B cell (primary cell): Measurements from ENCODE around the gene PREP. TPM values are rescaled to one million over a fixed set of nuclear protein-coding genes. Genes with fewer than 3 reads are reported as not detected.

Experiments
- ATAC-seq: fragments of 200-7000 bp; cut with Tn5 transposase; one replicate; pipeline ENCODE4 v1.10.0; 2021; ENCODE audit warnings: low read depth, mild to moderate bottlenecking, moderate number of reproducible peaks, moderate library complexity
- CTCF ChIA-PET: fragments of 350-600 bp; sonication (Branson Sonifier 250); formaldehyde crosslinking; loops from one replicate; lab custom pipeline; 2021; ENCODE audit warnings: antibody characterized with exemption, inconsistent platforms; lab: Charles Lee
- POLR2A ChIA-PET: fragments of 350-600 bp; sonication (Branson Sonifier 250); formaldehyde crosslinking; loops from one replicate; lab custom pipeline; 2021; ENCODE audit warnings: antibody characterized with exemption; lab: Charles Lee
- DNase-seq: peaks from one replicate; pipeline ENCODE4 v3.0.0; 2013
- H2AFZ ChIP-seq: 2 replicates; pipeline ENCODE4 v1.6.1; 2012; ENCODE audit warnings: mild to moderate bottlenecking, low read depth, low read length; ENCODE audit not compliant: insufficient read depth, poor library complexity, severe bottlenecking
- H3K27ac ChIP-seq, 2 donors: 1 replicate in 1 of 2; 2 replicates in 1 of 2; pipeline ENCODE4 v1.5.1; 2012 to 2013; ENCODE audit warnings: low read length in 2 of 2, mild to moderate bottlenecking in 2 of 2, moderate library complexity in 1 of 2
- H3K27me3 ChIP-seq, 4 experiments: fragments of 200-600 bp in 1 of 4; sonication (generic) in 1 of 4; replicated peaks in 1 of 4; 1 replicate in 2 of 4; 2 replicates in 2 of 4; pipeline versions ENCODE4 v1.6.1 to v1.7.0; 2013 to 2016; ENCODE audit warnings: low read length in 3 of 4, mild to moderate bottlenecking in 2 of 4, mixed read lengths in 1 of 4, moderate library complexity in 1 of 4; ENCODE audit not compliant: insufficient read depth in 4 of 4, control insufficient read depth in 3 of 4; ENCODE audit errors: control extremely low read depth in 1 of 4
- H3K36me3 ChIP-seq, 2 experiments: replicated peaks in 1 of 2; 1 replicate in 1 of 2; 2 replicates in 1 of 2; pipeline versions ENCODE4 v1.6.1 to v1.7.1; 2013; ENCODE audit warnings: low read length in 1 of 2; ENCODE audit not compliant: insufficient read depth in 2 of 2, control insufficient read depth in 1 of 2; ENCODE audit errors: control extremely low read depth in 1 of 2, extremely low read depth in 1 of 2
- H3K4me1 ChIP-seq, 2 donors: fragments of 200-600 bp in 1 of 2; sonication (generic) in 1 of 2; 1 replicate in 1 of 2; 2 replicates in 1 of 2; pipeline versions ENCODE4 v1.5.1 to v1.6.1; 2013 to 2017; ENCODE audit warnings: low read length in 2 of 2; ENCODE audit not compliant: control insufficient read depth in 2 of 2, insufficient read depth in 2 of 2
- H3K4me2 ChIP-seq: replicated peaks from 2 replicates; pipeline ENCODE3; 2012; ENCODE audit warnings: mild to moderate bottlenecking, low read depth, low read length; ENCODE audit not compliant: poor library complexity, severe bottlenecking
- H3K4me3 ChIP-seq, 5 experiments: fragments of 200-600 bp in 1 of 5; sonication (generic) in 1 of 5; 1 replicate in 3 of 5; 2 replicates in 2 of 5; pipeline versions ENCODE4 v1.5.1 to v1.7.0; 2011 to 2016; ENCODE audit warnings: low read length in 4 of 5, mild to moderate bottlenecking in 4 of 5, low read depth in 2 of 5, control low read depth in 1 of 5, moderate library complexity in 1 of 5; ENCODE audit not compliant: insufficient read depth in 1 of 5; ENCODE audit errors: control extremely low read depth in 1 of 5, extremely low read depth in 1 of 5
- H3K79me2 ChIP-seq: fragments of 200-600 bp; sonication (generic); one replicate; pipeline ENCODE4 v1.6.0; 2016; ENCODE audit warnings: low read length; ENCODE audit not compliant: control insufficient read depth, insufficient read depth
- H3K9ac ChIP-seq: fragments of 200-600 bp; sonication (generic); 2 replicates; pipeline ENCODE4 v1.6.1; 2017; ENCODE audit warnings: mild to moderate bottlenecking, low read length, moderate library complexity
- H3K9me3 ChIP-seq, 3 donors: one replicate each; pipeline versions ENCODE4 v1.6.1 to v1.7.1; 2013; ENCODE audit warnings: low read length in 2 of 3; ENCODE audit not compliant: control insufficient read depth in 2 of 3, insufficient read depth in 1 of 3; ENCODE audit errors: control extremely low read depth in 1 of 3
- H4K20me1 ChIP-seq: 2 replicates; pipeline ENCODE4 v1.6.0; 2012; ENCODE audit warnings: mild to moderate bottlenecking, low read length; ENCODE audit not compliant: insufficient read depth, control insufficient read depth, poor library complexity, severe bottlenecking
- H3K27ac Mint-ChIP-seq: one replicate; pipeline ENCODE4 v1.8.0; 2021; ENCODE audit warnings: mixed read lengths
- H3K27me3 Mint-ChIP-seq: one replicate; pipeline ENCODE4 v1.8.0; 2021; ENCODE audit warnings: mixed read lengths
- H3K4me1 Mint-ChIP-seq: one replicate; pipeline ENCODE4 v1.8.0; 2021; ENCODE audit warnings: mixed read lengths
- H3K4me3 Mint-ChIP-seq: one replicate; pipeline ENCODE4 v1.8.0; 2021; ENCODE audit warnings: mixed read lengths
- H3K9me3 Mint-ChIP-seq: one replicate; pipeline ENCODE4 v1.8.0; 2022; ENCODE audit warnings: mixed read lengths; ENCODE audit not compliant: insufficient read depth
- EZH2 ChIP-seq: IDR thresholded peaks from 2 replicates; pipeline ENCODE4 v1.6.1; 2012; ENCODE audit warnings: borderline replicate concordance, low read depth, mild to moderate bottlenecking, moderate library complexity, low read length; ENCODE audit not compliant: insufficient read depth, poor library complexity, severe bottlenecking
- WGBS: methylation state at CpG from one replicate; pipeline ENCODE4 v1.1.5; 2013; ENCODE audit warnings: missing lambda C conversion rate; ENCODE audit not compliant: insufficient coverage; 5-methylcytosine and 5-hydroxymethylcytosine counted together
- intact Hi-C: fragments of 100-400 bp; cut with micrococcal nuclease; formaldehyde crosslinking; loops from one replicate; pipeline ENCODE4 v1.10.0; 2022
- polyA plus RNA-seq: library from polyadenylated mRNA; depleted of rRNA; stranded (reverse); fragments of >200 nt; gene quantifications from 2 replicates; pipeline ENCODE4 v1.2.3, GENCODE V29; 2012
- total RNA-seq, 2 donors: library from RNA; stranded (reverse); fragments of 120-200 nt in 1 of 2; gene quantifications; 1 replicate in 1 of 2; 2 replicates in 1 of 2; pipeline versions ENCODE4 v1.2.3 to v1.2.4, GENCODE V29; 2013 to 2022
- TF ChIP-seq, protein P1 (sequence below): fragments of 200-600 bp; IDR thresholded peaks from one replicate; pipeline ENCODE4 v1.8.0; 2022; ENCODE audit warnings: antibody characterized with exemption, mild to moderate bottlenecking

PREP gene
- total and polyA plus RNA-seq, 2 donors (not counting 1 experiment from before 2014, with no cell fraction given), result 12.2 to 27.0 TPM

DNA sequence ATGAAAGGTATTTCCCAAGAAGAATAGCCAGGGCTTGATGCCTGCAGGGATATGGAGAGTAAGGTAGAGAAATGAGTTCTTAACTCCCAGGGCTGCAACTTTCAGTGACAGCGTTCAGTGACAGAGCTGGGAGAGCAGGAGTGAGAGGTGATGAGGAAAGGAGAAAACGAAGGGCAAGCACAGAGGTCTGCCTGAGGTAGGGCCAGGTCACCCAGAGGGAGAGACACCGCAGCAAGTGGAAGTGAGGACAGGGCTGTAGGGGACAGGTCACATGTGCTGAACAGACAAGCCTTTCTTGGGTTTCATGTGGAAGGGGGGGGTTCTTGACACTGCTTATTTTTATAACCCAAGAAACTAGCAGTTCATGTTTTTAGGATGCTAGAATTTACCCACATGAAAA, 72.5 kb downstream of the PREP start:
- H3K36me3 ChIP-seq, result peaks cover 10 to 82% of the 10 kb centered on the region in 2 experiments
- Mint-ChIP-seq H3K27me3 (no peaks in the 10 kb centered on the region), H3K4me3 (no peak overlapping the region), H3K4me1 (no peaks in the 10 kb centered on the region), H3K9me3 (no peaks in the 10 kb centered on the region), H3K27ac (no peak overlapping the region)
- intact Hi-C loops, result no loop called here
- no peak overlapping the region for H3K27ac ChIP-seq
- no peaks in the 10 kb centered on the region for H4K20me1 ChIP-seq
- no peak overlapping the region for H3K4me2 ChIP-seq
- no peak overlapping the region for H2AFZ ChIP-seq
- ChIA-PET CTCF (no interaction called here), POLR2A (no interaction called here)
- H3K9ac ChIP-seq, result no peak overlapping the region
- WGBS, result 95% methylated on average over 2 of the region's 3 CpGs
- no peaks in the 10 kb centered on the region for H3K9me3 ChIP-seq
- TF ChIP-seq, protein P1, sequence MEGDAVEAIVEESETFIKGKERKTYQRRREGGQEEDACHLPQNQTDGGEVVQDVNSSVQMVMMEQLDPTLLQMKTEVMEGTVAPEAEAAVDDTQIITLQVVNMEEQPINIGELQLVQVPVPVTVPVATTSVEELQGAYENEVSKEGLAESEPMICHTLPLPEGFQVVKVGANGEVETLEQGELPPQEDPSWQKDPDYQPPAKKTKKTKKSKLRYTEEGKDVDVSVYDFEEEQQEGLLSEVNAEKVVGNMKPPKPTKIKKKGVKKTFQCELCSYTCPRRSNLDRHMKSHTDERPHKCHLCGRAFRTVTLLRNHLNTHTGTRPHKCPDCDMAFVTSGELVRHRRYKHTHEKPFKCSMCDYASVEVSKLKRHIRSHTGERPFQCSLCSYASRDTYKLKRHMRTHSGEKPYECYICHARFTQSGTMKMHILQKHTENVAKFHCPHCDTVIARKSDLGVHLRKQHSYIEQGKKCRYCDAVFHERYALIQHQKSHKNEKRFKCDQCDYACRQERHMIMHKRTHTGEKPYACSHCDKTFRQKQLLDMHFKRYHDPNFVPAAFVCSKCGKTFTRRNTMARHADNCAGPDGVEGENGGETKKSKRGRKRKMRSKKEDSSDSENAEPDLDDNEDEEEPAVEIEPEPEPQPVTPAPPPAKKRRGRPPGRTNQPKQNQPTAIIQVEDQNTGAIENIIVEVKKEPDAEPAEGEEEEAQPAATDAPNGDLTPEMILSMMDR, result no peak
- no peak for TF ChIP-seq EZH2
- DNase-seq (no peak), ATAC-seq (no peak)
- H3K4me1 ChIP-seq, result no peaks in the 10 kb centered on the region
- no peaks in the 10 kb centered on the region for H3K79me2 ChIP-seq
- H3K4me3 ChIP-seq, result no peak overlapping the region
- H3K27me3 ChIP-seq, result no peaks in the 10 kb centered on the region

DNA sequence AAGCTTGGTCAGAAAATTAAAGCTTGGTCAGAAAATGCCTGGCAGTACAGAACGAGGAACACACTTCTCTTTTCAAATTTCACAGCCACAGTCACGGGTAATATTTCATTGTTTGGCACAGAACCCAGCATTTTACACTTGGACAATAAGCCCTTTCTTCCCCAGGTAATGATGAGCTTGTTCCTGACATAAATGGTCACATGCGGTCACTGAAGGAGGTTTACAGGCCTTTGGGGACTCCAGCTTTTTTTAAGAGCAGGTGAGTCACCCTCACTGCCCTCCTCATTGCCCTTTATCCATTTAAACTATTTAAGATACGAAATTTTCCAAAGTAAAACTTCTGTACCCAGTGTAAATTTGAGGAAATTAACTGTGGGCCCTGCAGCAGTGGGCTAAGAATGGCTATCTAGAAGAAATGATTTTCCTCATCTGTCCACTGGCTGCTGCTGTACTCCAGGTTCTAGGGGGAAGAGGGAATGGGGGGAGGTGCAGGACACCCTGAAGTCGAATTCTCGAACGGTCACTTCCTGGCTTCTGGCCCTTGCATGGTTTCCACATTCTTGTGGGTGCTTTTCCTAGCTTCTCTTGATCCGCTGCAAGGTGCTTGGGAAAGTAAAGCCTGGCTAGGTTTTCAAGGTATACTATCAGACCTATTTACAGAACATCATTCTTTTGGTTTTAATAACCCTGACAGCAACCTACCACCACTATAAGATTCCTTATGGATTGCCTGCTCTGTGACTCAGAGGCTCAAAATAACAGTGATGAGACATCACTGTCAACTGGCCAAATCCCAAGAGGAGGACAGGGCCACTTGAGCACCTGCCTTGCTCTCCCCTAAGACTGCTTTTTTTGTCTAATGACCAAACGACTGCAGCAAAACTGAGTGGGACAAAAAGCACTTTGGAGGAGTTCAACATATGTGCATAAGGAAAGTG, 75.8 kb downstream of the PREP start:
- Mint-ChIP-seq H3K4me3 (no peak overlapping the region), H3K27ac (no peak overlapping the region), H3K27me3 (no peaks in the 10 kb centered on the region), H3K4me1 (no peaks in the 10 kb centered on the region), H3K9me3 (no peaks in the 10 kb centered on the region)
- intact Hi-C loops, result no loop called here
- Histone ChIP-seq H3K4me3 (no peak overlapping the region), H4K20me1 (no peaks in the 10 kb centered on the region), H3K4me1 (no peaks in the 10 kb centered on the region), H3K9ac (no peak overlapping the region), H3K79me2 (no peaks in the 10 kb centered on the region), H3K36me3 (peaks cover 14 to 92% of the 10 kb centered on the region in 2 experiments), H3K9me3 (no peaks in the 10 kb centered on the region), H3K4me2 (no peak overlapping the region), H3K27me3 (no peaks in the 10 kb centered on the region), H3K27ac (no peak overlapping the region), H2AFZ (no peak overlapping the region)
- DNase-seq, result no peak
- TF ChIP-seq EZH2, result no peak
- TF ChIP-seq, protein P1, result no peak
- WGBS, result 88% methylated on average over 8 of the region's 9 CpGs
- ChIA-PET CTCF (no interaction called here), POLR2A (no interaction called here)
- ATAC-seq, result no peak
